HepG2 (cell line): ENCODE measurements around the gene EXOC1. TPM values are rescaled to one million over a fixed set of nuclear protein-coding genes. Genes with fewer than 3 reads are reported as not detected.

Experiments
- DPF2 ChIP-seq: sonication (generic); formaldehyde crosslinking; IDR thresholded peaks from 2 replicates; pipeline ENCODE4 v1.4.0; 2020; ENCODE audit warnings: mild to moderate bottlenecking, low read depth, missing genetic modification reagents, borderline replicate concordance
- IRX3 ChIP-seq: sonication (generic); formaldehyde crosslinking; IDR thresholded peaks from 2 replicates; pipeline ENCODE4 v1.8.1; 2023; ENCODE audit warnings: mild to moderate bottlenecking, low read depth, missing genetic modification reagents, borderline replicate concordance
- KLF15 ChIP-seq: sonication (generic); formaldehyde crosslinking; IDR thresholded peaks from 2 replicates; pipeline ENCODE4 v1.8.1; 2023; ENCODE audit warnings: borderline replicate concordance, mild to moderate bottlenecking, inconsistent platforms, missing genetic modification reagents, mixed read lengths
- MLLT10 ChIP-seq: sonication (generic); formaldehyde crosslinking; IDR thresholded peaks from 2 replicates; pipeline ENCODE4 v1.4.0; 2020; ENCODE audit warnings: missing genetic modification reagents
- MXD4 ChIP-seq: IDR thresholded peaks from 2 replicates; pipeline ENCODE4 v1.6.1; 2016; ENCODE audit warnings: mild to moderate bottlenecking, missing biosample characterization, missing genetic modification reagents
- NCOR1 ChIP-seq: fragments of 200-600 bp; sonication (generic); IDR thresholded peaks from 2 replicates; pipeline ENCODE4 v1.7.0; 2017; ENCODE audit warnings: antibody characterized with exemption, low read length, borderline replicate concordance
- TBX2 ChIP-seq: sonication (generic); formaldehyde crosslinking; IDR thresholded peaks from 2 replicates; pipeline ENCODE4 v1.5.0; 2020; ENCODE audit warnings: missing genetic modification reagents, mild to moderate bottlenecking, borderline replicate concordance
- ZC3H4 ChIP-seq: sonication (generic); formaldehyde crosslinking; IDR thresholded peaks from 2 replicates; pipeline ENCODE4 v1.4.0; 2020; ENCODE audit warnings: missing genetic modification reagents, borderline replicate concordance
- ZNF331 ChIP-seq: sonication (generic); formaldehyde crosslinking; IDR thresholded peaks from 2 replicates; pipeline ENCODE4 v1.4.0; 2020; ENCODE audit warnings: missing genetic modification reagents
- ZNF33B ChIP-seq: sonication (generic); formaldehyde crosslinking; IDR thresholded peaks from 2 replicates; pipeline ENCODE4 v1.5.1; 2020; ENCODE audit warnings: mild to moderate bottlenecking, missing genetic modification reagents
- ZNF644 ChIP-seq: IDR thresholded peaks from 2 replicates; pipeline ENCODE4 v1.6.1; 2016; ENCODE audit warnings: low read depth
- ZNF761 ChIP-seq: sonication (generic); formaldehyde crosslinking; conservative IDR thresholded peaks from 2 replicates; pipeline ENCODE4 v1.4.0; 2020; ENCODE audit warnings: mild to moderate bottlenecking, missing genetic modification reagents
- polyA plus RNA-seq, 8 experiments: library from polyadenylated mRNA; depleted of rRNA in 3 of 8; stranded (reverse) in 7 of 8; unstranded in 1 of 8; fragments of >200 nt; fragmentation: Illumina TruSeq in 4 of 8; extraction: Trizol in 4 of 8; gene quantifications; 2 replicates each; pipeline versions ENCODE4 v1.2.1 to v1.2.3, GENCODE V29; 2011 to 2016; ENCODE audit warnings: low read depth in 4 of 8, missing spikeins in 1 of 8, mixed read lengths in 1 of 8; ENCODE audit not compliant: insufficient read depth in 1 of 8
- total RNA-seq, 5 experiments: library from RNA; depleted of rRNA; stranded (reverse); fragments of >200 nt; fragmentation: Illumina TruSeq; extraction: Trizol; gene quantifications; 2 replicates each; pipeline ENCODE4 v1.2.3, GENCODE V29; 2016; ENCODE audit warnings: low read depth in 1 of 5
- TF ChIP-seq, protein P1 (sequence below): sonication (generic); formaldehyde crosslinking; IDR thresholded peaks from 2 replicates; pipeline ENCODE4 v1.5.0; 2020; ENCODE audit warnings: missing genetic modification reagents, mild to moderate bottlenecking, borderline replicate concordance
- TF ChIP-seq, protein P2 (sequence below): sonication (generic); formaldehyde crosslinking; IDR thresholded peaks from 2 replicates; pipeline ENCODE4 v1.4.0; 2020; ENCODE audit warnings: missing genetic modification reagents, borderline replicate concordance
- TF ChIP-seq, protein P3 (sequence below): sonication (generic); formaldehyde crosslinking; IDR thresholded peaks from 2 replicates; pipeline ENCODE4 v1.4.0; 2020; ENCODE audit warnings: missing genetic modification reagents
- TF ChIP-seq, protein P4 (sequence below): sonication (generic); formaldehyde crosslinking; IDR thresholded peaks from 2 replicates; pipeline ENCODE4 v1.4.0; 2020; ENCODE audit warnings: missing genetic modification reagents

The EXOC1 gene
- total and polyA plus RNA-seq, 2 of the 13 experiments (the other 11 are each of a cell fraction or from before 2014, with no cell fraction given): 9.1 to 18.4 TPM

DNA sequence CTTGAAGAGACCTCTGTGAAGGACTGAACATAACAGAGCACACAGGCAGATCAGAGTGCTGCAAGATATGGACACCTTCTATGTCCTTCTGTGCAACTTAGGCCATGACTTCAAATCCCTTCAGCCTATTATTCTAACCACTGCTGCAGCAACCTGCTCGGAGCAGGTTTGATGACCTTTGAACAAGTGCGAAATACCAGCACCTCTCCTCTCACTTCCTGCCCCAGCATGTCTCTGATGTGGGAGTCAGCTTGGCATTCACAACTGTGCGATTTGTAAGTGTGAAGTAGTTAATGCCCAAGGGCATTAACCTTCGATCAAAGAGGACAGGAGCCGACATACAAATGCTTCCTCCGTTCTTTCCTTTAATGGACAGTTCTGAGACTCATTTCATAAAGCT is 1.6 kb upstream of the EXOC1 start (continued):
- TF ChIP-seq, protein P1, sequence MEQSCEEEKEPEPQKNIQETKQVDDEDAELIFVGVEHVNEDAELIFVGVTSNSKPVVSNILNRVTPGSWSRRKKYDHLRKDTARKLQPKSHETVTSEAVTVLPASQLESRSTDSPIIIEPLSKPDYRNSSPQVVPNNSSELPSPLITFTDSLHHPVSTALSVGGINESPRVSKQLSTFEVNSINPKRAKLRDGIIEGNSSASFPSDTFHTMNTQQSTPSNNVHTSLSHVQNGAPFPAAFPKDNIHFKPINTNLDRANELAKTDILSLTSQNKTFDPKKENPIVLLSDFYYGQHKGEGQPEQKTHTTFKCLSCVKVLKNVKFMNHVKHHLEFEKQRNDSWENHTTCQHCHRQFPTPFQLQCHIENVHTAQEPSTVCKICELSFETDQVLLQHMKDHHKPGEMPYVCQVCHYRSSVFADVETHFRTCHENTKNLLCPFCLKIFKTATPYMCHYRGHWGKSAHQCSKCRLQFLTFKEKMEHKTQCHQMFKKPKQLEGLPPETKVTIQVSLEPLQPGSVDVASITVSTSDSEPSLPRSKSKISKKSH (CRISPR knock-in tag): no peak
- TF ChIP-seq DPF2 (CRISPR knock-in tag): no peak
- TF ChIP-seq, protein P2, sequence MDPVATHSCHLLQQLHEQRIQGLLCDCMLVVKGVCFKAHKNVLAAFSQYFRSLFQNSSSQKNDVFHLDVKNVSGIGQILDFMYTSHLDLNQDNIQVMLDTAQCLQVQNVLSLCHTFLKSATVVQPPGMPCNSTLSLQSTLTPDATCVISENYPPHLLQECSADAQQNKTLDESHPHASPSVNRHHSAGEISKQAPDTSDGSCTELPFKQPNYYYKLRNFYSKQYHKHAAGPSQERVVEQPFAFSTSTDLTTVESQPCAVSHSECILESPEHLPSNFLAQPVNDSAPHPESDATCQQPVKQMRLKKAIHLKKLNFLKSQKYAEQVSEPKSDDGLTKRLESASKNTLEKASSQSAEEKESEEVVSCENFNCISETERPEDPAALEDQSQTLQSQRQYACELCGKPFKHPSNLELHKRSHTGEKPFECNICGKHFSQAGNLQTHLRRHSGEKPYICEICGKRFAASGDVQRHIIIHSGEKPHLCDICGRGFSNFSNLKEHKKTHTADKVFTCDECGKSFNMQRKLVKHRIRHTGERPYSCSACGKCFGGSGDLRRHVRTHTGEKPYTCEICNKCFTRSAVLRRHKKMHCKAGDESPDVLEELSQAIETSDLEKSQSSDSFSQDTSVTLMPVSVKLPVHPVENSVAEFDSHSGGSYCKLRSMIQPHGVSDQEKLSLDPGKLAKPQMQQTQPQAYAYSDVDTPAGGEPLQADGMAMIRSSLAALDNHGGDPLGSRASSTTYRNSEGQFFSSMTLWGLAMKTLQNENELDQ (CRISPR knock-in tag): no peak
- 0 out of 2 replicates have a peak, but pooled peaks have one; percentile 39 for TF ChIP-seq MXD4 (CRISPR knock-in tag)
- TF ChIP-seq MLLT10 (CRISPR knock-in tag): no peak
- TF ChIP-seq ZC3H4 (CRISPR knock-in tag): no peak
- TF ChIP-seq NCOR1: no peak
- TF ChIP-seq ZNF761 (CRISPR knock-in tag): peak; percentile 90; the same call in 1 of the 2 replicates
- TF ChIP-seq ZNF331 (CRISPR knock-in tag): peak; percentile 60; the same call in 1 of the 2 replicates
- no peak for TF ChIP-seq ZNF33B
- TF ChIP-seq KLF15 (CRISPR knock-in tag): no peak
- TF ChIP-seq ZNF644 (CRISPR knock-in tag): 0 out of 2 replicates have a peak, but pooled peaks have one; percentile 10
- peak; percentile 82 for TF ChIP-seq TBX2
- TF ChIP-seq, protein P3, sequence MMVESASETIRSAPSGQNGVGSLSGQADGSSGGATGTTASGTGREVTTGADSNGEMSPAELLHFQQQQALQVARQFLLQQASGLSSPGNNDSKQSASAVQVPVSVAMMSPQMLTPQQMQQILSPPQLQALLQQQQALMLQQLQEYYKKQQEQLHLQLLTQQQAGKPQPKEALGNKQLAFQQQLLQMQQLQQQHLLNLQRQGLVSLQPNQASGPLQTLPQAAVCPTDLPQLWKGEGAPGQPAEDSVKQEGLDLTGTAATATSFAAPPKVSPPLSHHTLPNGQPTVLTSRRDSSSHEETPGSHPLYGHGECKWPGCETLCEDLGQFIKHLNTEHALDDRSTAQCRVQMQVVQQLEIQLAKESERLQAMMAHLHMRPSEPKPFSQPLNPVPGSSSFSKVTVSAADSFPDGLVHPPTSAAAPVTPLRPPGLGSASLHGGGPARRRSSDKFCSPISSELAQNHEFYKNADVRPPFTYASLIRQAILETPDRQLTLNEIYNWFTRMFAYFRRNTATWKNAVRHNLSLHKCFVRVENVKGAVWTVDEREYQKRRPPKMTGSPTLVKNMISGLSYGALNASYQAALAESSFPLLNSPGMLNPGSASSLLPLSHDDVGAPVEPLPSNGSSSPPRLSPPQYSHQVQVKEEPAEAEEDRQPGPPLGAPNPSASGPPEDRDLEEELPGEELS: peak; percentile 24; the same call in 1 of the 2 replicates
- TF ChIP-seq IRX3 (CRISPR knock-in tag): 0 out of 2 replicates have a peak, but pooled peaks have one; percentile 44
- TF ChIP-seq, protein P4, sequence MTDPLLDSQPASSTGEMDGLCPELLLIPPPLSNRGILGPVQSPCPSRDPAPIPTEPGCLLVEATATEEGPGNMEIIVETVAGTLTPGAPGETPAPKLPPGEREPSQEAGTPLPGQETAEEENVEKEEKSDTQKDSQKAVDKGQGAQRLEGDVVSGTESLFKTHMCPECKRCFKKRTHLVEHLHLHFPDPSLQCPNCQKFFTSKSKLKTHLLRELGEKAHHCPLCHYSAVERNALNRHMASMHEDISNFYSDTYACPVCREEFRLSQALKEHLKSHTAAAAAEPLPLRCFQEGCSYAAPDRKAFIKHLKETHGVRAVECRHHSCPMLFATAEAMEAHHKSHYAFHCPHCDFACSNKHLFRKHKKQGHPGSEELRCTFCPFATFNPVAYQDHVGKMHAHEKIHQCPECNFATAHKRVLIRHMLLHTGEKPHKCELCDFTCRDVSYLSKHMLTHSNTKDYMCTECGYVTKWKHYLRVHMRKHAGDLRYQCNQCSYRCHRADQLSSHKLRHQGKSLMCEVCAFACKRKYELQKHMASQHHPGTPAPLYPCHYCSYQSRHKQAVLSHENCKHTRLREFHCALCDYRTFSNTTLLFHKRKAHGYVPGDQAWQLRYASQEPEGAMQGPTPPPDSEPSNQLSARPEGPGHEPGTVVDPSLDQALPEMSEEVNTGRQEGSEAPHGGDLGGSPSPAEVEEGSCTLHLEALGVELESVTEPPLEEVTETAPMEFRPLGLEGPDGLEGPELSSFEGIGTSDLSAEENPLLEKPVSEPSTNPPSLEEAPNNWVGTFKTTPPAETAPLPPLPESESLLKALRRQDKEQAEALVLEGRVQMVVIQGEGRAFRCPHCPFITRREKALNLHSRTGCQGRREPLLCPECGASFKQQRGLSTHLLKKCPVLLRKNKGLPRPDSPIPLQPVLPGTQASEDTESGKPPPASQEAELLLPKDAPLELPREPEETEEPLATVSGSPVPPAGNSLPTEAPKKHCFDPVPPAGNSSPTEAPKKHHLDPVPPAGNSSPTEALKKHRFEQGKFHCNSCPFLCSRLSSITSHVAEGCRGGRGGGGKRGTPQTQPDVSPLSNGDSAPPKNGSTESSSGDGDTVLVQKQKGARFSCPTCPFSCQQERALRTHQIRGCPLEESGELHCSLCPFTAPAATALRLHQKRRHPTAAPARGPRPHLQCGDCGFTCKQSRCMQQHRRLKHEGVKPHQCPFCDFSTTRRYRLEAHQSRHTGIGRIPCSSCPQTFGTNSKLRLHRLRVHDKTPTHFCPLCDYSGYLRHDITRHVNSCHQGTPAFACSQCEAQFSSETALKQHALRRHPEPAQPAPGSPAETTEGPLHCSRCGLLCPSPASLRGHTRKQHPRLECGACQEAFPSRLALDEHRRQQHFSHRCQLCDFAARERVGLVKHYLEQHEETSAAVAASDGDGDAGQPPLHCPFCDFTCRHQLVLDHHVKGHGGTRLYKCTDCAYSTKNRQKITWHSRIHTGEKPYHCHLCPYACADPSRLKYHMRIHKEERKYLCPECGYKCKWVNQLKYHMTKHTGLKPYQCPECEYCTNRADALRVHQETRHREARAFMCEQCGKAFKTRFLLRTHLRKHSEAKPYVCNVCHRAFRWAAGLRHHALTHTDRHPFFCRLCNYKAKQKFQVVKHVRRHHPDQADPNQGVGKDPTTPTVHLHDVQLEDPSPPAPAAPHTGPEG: no peak
